Activated CD8-positive, alpha-beta T cell treated with anti-CD3 and anti-CD28 coated beads for 36 hours (primary cell): ENCODE measurements around the gene PSAPL1. TPM values are rescaled to one million over a fixed set of nuclear protein-coding genes. Genes with fewer than 3 reads are reported as not detected.

ENCODE experiments used
- ATAC-seq: fragments of 200-7000 bp; cut with Tn5 transposase; one replicate; pipeline ENCODE4 v1.10.0; 2021; ENCODE audit warnings: mild to moderate bottlenecking, moderate library complexity
- CTCF ChIA-PET: fragments of 350-600 bp; sonication (Branson Sonifier 250); formaldehyde crosslinking; loops from one replicate; lab custom pipeline; 2021; ENCODE audit warnings: antibody characterized with exemption; lab: Charles Lee
- POLR2A ChIA-PET: fragments of 350-600 bp; sonication (Branson Sonifier 250); formaldehyde crosslinking; loops from one replicate; lab custom pipeline; 2021; ENCODE audit warnings: antibody characterized with exemption; lab: Charles Lee
- DNase-seq: peaks from one replicate; pipeline ENCODE4 v3.0.0-alpha.2; 2020
- H3K27ac Mint-ChIP-seq: one replicate; pipeline ENCODE4 v1.8.0; 2021; ENCODE audit warnings: mild to moderate bottlenecking, mixed read lengths
- H3K27me3 Mint-ChIP-seq: one replicate; pipeline ENCODE4 v1.8.0; 2021; ENCODE audit warnings: mixed read lengths
- H3K36me3 Mint-ChIP-seq: one replicate; pipeline ENCODE4 v1.8.0; 2021; ENCODE audit warnings: low read depth, mixed read lengths
- H3K4me1 Mint-ChIP-seq: one replicate; pipeline ENCODE4 v1.8.0; 2021; ENCODE audit warnings: low read depth, mixed read lengths
- H3K4me3 Mint-ChIP-seq: one replicate; pipeline ENCODE4 v1.8.0; 2021; ENCODE audit warnings: mild to moderate bottlenecking, moderate library complexity, mixed read lengths
- H3K9me3 Mint-ChIP-seq: one replicate; pipeline ENCODE4 v1.8.0; 2021; ENCODE audit warnings: mixed read lengths
- intact Hi-C: fragments of 100-400 bp; cut with micrococcal nuclease; formaldehyde crosslinking; loops from one replicate; pipeline ENCODE4 v1.10.0; 2022
- total RNA-seq, 2 experiments: library from RNA; stranded (reverse); gene quantifications; one replicate each; pipeline ENCODE4 v1.2.3, GENCODE V29; 2021
- TF ChIP-seq, protein P1 (sequence below): fragments of 200-600 bp; IDR thresholded peaks from one replicate; pipeline ENCODE4 v1.8.0; 2022; ENCODE audit warnings: antibody characterized with exemption, mild to moderate bottlenecking

PSAPL1 gene
- total RNA-seq, 2 experiments from 2014 or later: not detected

DNA sequence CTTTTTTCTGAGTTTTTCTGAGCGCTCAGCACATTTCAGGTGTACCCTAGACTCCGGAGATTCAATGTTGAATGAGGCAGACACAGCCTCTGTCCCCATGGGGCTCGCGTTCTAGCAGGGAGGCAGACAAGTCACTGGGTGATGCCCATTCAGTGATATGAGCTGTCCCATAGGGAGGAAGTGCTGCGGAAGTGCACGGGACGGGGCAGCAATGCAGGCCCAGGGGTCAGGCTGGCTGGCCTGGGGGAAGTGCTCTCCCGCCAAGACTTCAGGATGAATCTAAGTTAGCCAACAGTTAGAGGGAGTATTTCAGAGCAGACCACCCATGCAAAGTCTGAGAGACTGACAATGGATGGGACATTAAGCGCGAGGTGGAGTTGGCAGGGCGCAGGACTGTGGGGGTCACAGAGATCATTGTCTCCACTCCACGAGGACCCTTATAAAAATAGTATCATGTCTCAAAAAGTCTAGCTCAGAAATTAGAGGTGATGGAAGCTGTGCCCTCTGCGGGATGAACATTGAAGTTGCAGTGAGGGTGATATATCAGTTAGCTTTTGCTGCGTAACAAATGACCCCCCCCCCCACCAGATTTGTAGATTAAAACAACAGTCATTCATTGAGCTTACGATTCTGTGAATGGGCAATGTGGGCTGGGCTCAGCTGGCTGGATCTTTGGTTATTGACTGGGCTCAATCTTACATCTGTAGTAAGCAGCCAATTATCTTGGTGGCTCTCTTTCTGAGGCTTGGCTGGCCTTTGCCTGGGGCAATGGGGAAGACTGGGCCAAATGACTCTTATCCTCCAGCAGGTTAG lies 16.4 kb downstream of the PSAPL1 start:
- TF ChIP-seq, protein P1, sequence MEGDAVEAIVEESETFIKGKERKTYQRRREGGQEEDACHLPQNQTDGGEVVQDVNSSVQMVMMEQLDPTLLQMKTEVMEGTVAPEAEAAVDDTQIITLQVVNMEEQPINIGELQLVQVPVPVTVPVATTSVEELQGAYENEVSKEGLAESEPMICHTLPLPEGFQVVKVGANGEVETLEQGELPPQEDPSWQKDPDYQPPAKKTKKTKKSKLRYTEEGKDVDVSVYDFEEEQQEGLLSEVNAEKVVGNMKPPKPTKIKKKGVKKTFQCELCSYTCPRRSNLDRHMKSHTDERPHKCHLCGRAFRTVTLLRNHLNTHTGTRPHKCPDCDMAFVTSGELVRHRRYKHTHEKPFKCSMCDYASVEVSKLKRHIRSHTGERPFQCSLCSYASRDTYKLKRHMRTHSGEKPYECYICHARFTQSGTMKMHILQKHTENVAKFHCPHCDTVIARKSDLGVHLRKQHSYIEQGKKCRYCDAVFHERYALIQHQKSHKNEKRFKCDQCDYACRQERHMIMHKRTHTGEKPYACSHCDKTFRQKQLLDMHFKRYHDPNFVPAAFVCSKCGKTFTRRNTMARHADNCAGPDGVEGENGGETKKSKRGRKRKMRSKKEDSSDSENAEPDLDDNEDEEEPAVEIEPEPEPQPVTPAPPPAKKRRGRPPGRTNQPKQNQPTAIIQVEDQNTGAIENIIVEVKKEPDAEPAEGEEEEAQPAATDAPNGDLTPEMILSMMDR: no peak
- H3K36me3 Mint-ChIP-seq: no peaks in the 10 kb centered on the region
- peaks cover 7% of the 10 kb centered on the region for H3K27me3 Mint-ChIP-seq
- no peak overlapping the region for H3K4me3 Mint-ChIP-seq
- no peaks in the 10 kb centered on the region for H3K4me1 Mint-ChIP-seq
- H3K9me3 Mint-ChIP-seq: peaks cover 5% of the 10 kb centered on the region
- ChIA-PET CTCF (no interaction called here), POLR2A (interaction anchor here (0.6 to 0.7 kb wide), 2 partner anchors 22 to 376 kb away, joined by 3 to 4 read pairs; no protein-coding TSS in a partner anchor)
- ATAC-seq (no peak), DNase-seq (no peak)
- intact Hi-C loops: no loop called here
- H3K27ac Mint-ChIP-seq: no peak overlapping the region

DNA sequence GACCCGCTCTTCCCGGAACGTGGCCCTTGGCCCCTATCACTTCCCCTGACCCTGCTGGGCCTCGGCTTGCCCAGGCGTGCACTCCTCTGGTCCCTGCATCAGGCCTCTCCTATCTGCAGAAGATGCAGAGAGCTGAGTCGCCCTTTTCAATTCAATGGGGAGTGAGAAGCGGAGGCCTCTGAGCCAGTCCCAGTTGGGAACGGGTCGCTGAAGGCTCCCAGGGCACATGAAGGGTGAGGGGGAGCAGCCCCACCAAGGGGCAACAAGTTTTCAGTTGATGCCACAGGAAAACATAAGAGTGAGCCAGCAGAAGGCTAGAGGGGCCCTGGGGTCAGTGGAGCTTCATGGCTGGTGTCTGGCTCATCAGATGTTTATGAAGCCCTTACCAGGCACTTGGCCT lies 17.1 kb downstream of the PSAPL1 start:
- CTCF ChIA-PET: no interaction called here
- H3K9me3 Mint-ChIP-seq: peaks cover 5% of the 10 kb centered on the region
- H3K4me3 Mint-ChIP-seq: no peak overlapping the region
- TF ChIP-seq, protein P1: no peak
- ATAC-seq (no peak), DNase-seq (no peak)
- POLR2A ChIA-PET: no interaction called here
- no peak overlapping the region for H3K27ac Mint-ChIP-seq
- no peaks in the 10 kb centered on the region for H3K36me3 Mint-ChIP-seq
- intact Hi-C loops: no loop called here
- no peaks in the 10 kb centered on the region for H3K4me1 Mint-ChIP-seq
- H3K27me3 Mint-ChIP-seq: peaks cover 7% of the 10 kb centered on the region

DNA sequence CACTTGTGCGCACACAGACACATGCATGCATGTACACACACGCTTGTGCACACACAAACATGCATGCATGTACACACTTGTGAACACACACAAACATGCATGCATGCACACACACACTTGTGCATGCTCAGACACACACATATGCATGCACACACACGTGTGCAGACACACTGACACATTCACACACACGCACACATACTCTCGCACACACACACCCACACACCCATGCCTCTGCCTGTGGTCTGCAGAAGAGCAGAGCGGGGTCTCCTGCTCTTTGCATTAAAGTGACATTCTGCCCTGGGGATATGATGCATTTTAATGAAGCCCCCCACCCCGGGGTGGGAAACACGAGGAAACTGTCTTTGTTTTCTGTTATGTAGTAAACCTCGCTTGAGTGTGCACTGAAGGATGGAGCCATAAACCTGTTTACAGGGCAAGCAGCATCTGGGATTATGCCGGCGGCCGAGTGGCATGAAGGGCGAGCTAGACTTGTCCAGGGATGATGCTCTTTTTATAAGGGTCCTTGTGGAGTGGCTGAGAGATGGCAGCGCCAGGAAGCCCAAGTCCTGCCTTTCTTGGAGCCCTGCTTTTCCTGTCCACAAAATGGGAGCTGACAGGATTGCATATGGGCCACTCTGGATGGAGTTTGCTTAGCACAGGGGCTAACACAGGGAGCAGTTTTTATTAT lies 17.8 kb downstream of the PSAPL1 start:
- H3K4me3 Mint-ChIP-seq: no peak overlapping the region

DNA sequence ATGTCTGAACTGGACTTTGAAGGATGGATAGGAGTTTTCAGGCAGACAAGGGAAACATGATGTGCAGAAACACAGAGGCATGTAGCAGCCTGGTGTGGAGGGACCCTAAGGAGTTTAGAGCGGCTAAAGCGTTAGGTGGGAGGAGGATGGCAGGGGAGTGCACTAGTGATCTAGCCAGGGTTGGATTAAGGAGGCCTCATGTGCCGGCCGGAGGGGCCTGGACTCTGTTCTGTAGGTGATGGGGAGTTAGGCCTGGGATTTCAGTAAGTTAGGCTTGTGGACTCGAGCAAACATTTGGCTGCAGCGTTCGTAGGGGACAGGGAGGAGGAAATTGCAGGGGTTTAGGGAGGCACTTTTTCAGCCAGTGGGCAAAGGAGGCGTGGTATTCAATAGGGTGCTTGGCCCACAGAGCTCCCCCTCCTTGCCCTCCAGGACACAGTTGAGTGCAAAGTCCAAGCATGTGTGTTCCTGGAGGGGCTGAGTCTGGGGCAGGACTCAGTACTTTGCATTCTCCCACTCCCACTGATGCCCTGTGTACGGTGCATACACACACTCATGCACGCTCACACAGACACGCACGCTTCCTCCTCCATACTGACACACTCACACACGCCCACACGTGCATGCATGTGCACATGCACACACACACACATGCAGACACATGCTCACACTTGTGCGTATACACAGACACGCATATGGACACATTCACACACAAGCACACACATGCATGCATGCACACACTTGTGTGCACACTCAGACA lies 18.6 kb downstream of the PSAPL1 start:
- Mint-ChIP-seq H3K36me3 (no peaks in the 10 kb centered on the region), H3K4me3 (no peak overlapping the region), H3K9me3 (peaks cover 5% of the 10 kb centered on the region), H3K27ac (no peak overlapping the region), H3K4me1 (no peaks in the 10 kb centered on the region), H3K27me3 (peaks cover 8% of the 10 kb centered on the region)
- ATAC-seq: no peak
- ChIA-PET CTCF (no interaction called here), POLR2A (no interaction called here)
- no peak for DNase-seq
- intact Hi-C loops: no loop called here
- TF ChIP-seq, protein P1: no peak

More for the DNA sequence above, 17.8 kb downstream of the PSAPL1 start:
- no peaks in the 10 kb centered on the region for H3K4me1 Mint-ChIP-seq
- H3K27ac Mint-ChIP-seq: no peak overlapping the region
- DNase-seq: no peak
- peaks cover 7% of the 10 kb centered on the region for H3K27me3 Mint-ChIP-seq
- ChIA-PET CTCF (interaction anchor here (0.6 kb wide), 1 partner anchor 882 kb away, joined by 3 read pairs; no protein-coding TSS in a partner anchor), POLR2A (interaction anchor here (0.6 kb wide), 1 partner anchor 218 kb away, joined by 3 read pairs; no protein-coding TSS in a partner anchor)
- intact Hi-C loops: no loop called here
- no peaks in the 10 kb centered on the region for H3K36me3 Mint-ChIP-seq
- H3K9me3 Mint-ChIP-seq: peaks cover 5% of the 10 kb centered on the region
- TF ChIP-seq, protein P1: no peak
- no peak for ATAC-seq
